Measurements from ENCODE around the gene RCAN2. TPM values are rescaled to one million over a fixed set of nuclear protein-coding genes. Genes with fewer than 3 reads are reported as not detected.

The RCAN2 gene
- total RNA-seq, 1 donor from 2014 or later: 3.6 TPM

GRCh38 chr6:46510651-46511050, 19.4 kb upstream of the RCAN2 start:
- Mint-ChIP-seq H3K27ac (ENCODE audit: unreplicated experiment) (no peak overlapping the region), H3K9me3 (no peaks in the 10 kb centered on the region)

GRCh38 chr6:46509981-46510510, 18.8 kb upstream of the RCAN2 start:
- H3K4me1 Mint-ChIP-seq: no peaks in the 10 kb centered on the region
- no peaks in the 10 kb centered on the region for H3K9me3 Mint-ChIP-seq
- H3K4me3 Mint-ChIP-seq: no peak overlapping the region
- DNase-seq (ENCODE audit: low read depth, low spot score): no peak
- H3K36me3 Mint-ChIP-seq (ENCODE audit: low read depth): no peaks in the 10 kb centered on the region
- TF ChIP-seq CTCF (conservative IDR thresholded peaks at IDR 0.05): no peak
- no peak overlapping the region for H3K27ac Mint-ChIP-seq (ENCODE audit: unreplicated experiment)
- H3K27me3 Mint-ChIP-seq (ENCODE audit: low read depth): no peaks in the 10 kb centered on the region

More at GRCh38 chr6:46510651-46511050, 19.4 kb upstream of the RCAN2 start:
- Mint-ChIP-seq H3K4me1 (no peaks in the 10 kb centered on the region), H3K27me3 (ENCODE audit: low read depth) (no peaks in the 10 kb centered on the region), H3K36me3 (ENCODE audit: low read depth) (no peaks in the 10 kb centered on the region), H3K4me3 (no peak overlapping the region)
- no peak for DNase-seq (ENCODE audit: low read depth, low spot score)
- TF ChIP-seq CTCF (conservative IDR thresholded peaks at IDR 0.05): no peak

- Mint-ChIP-seq H3K9me3 (no peaks in the 10 kb centered on the region), H3K36me3 (ENCODE audit: low read depth) (no peaks in the 10 kb centered on the region), H3K27ac (ENCODE audit: unreplicated experiment) (no peak overlapping the region), H3K4me1 (no peaks in the 10 kb centered on the region), H3K27me3 (ENCODE audit: low read depth) (no peaks in the 10 kb centered on the region), H3K4me3 (no peak overlapping the region)
- no peak for TF ChIP-seq CTCF (conservative IDR thresholded peaks at IDR 0.05)
- no peak for DNase-seq (ENCODE audit: low read depth, low spot score)
Observed at GRCh38 chr6:46509063-46509462, 17.8 kb upstream of the RCAN2 start.

GRCh38 chr6:46507426-46507825, 16.2 kb upstream of the RCAN2 start:
- Mint-ChIP-seq H3K36me3 (ENCODE audit: low read depth) (no peaks in the 10 kb centered on the region), H3K4me3 (no peak overlapping the region), H3K9me3 (no peaks in the 10 kb centered on the region), H3K27me3 (ENCODE audit: low read depth) (no peaks in the 10 kb centered on the region), H3K27ac (ENCODE audit: unreplicated experiment) (no peak overlapping the region), H3K4me1 (no peaks in the 10 kb centered on the region)
- DNase-seq (ENCODE audit: low read depth, low spot score): no peak
- TF ChIP-seq CTCF (conservative IDR thresholded peaks at IDR 0.05): no peak

GRCh38 chr6:46505693-46506512, 14.7 kb upstream of the RCAN2 start:
- Mint-ChIP-seq H3K4me1 (no peaks in the 10 kb centered on the region), H3K27me3 (ENCODE audit: low read depth) (peaks cover 6% of the 10 kb centered on the region), H3K9me3 (no peaks in the 10 kb centered on the region), H3K36me3 (ENCODE audit: low read depth) (no peaks in the 10 kb centered on the region), H3K27ac (ENCODE audit: unreplicated experiment) (no peak overlapping the region), H3K4me3 (no peak overlapping the region)
- no peak for DNase-seq (ENCODE audit: low read depth, low spot score)
- no peak for TF ChIP-seq CTCF (conservative IDR thresholded peaks at IDR 0.05)
